Measurements from ENCODE around the gene CYB5RL. TPM values are rescaled to one million over a fixed set of nuclear protein-coding genes. Genes with fewer than 3 reads are reported as not detected.

The CYB5RL gene
- total RNA-seq (2022; extraction: Qiagen RNA extraction; ENCODE audit: low read depth) = 2.9 to 3.4 TPM (median 3.1 TPM) in 5 replicates

GRCh38 chr1:54199765-54200518 lies at the start of gene CYB5RL, which contains the start of gene MRPL37:
Gene CYB5RL (minus strand): TSS chr1:54200030. CDS start chr1:54195616, 4,414 bp downstream.
Gene MRPL37 (plus strand): TSS chr1:54200167. CDS start chr1:54200244, 77 bp downstream.

GRCh38 chr1:54152696-54153095 lies 47.1 kb downstream of the CYB5RL start, which contains the start of gene CDCP2:
Gene CDCP2 (minus strand): TSS chr1:54153000. CDS start chr1:54152922, 78 bp downstream.

Other genes with a start within 250 kb of the CYB5RL start
- gene LDLRAD1, start 181.8 kb downstream of the CYB5RL start, total RNA-seq (2022; extraction: Qiagen RNA extraction; ENCODE audit: low read depth) = not detected in 5 replicates
- 114 to 141 TPM (median 120 TPM) in 5 replicates for gene TMEM59, start 146.8 kb downstream of the CYB5RL start, total RNA-seq (2022; extraction: Qiagen RNA extraction; ENCODE audit: low read depth)
- 2.6 to 3.2 TPM (median 2.9 TPM) in 5 replicates for gene TCEANC2, start 146.4 kb downstream of the CYB5RL start, total RNA-seq (2022; extraction: Qiagen RNA extraction; ENCODE audit: low read depth)
- not detected in 5 replicates for gene CDCP2, start 47.0 kb downstream of the CYB5RL start, total RNA-seq (2022; extraction: Qiagen RNA extraction; ENCODE audit: low read depth)
- gene MRPL37, start 137 bp upstream of the CYB5RL start, total RNA-seq (2022; extraction: Qiagen RNA extraction; ENCODE audit: low read depth) = 73.8 to 99.8 TPM (median 94.7 TPM) in 5 replicates
- 9.1 to 11.3 TPM (median 10.3 TPM) in 5 replicates for gene SSBP3, start 206.4 kb upstream of the CYB5RL start, total RNA-seq (2022; extraction: Qiagen RNA extraction; ENCODE audit: low read depth)

All from A549 treated with CpdA at 1 μM for 4 hours (cell line).